ENCODE results near the gene PDE6D.
"Not testable (repeated sequence)": the region's sequence is repeated elsewhere in the genome, so short reads cannot be mapped to it uniquely, and the experiment has no call there.

PDE6D gene

GRCh38 chr2:231718799-231719198 is 62.3 kb downstream of the PDE6D start:
- DNase-seq = no peak

- no peak for DNase-seq
Measured at GRCh38 chr2:231717281-231718171, 63.6 kb downstream of the PDE6D start.

- no peak for DNase-seq
Measured at GRCh38 chr2:231716666-231717280, 64.3 kb downstream of the PDE6D start.

GRCh38 chr2:231715988-231716616 is 65.0 kb downstream of the PDE6D start:
- DNase-seq = no peak

- DNase-seq = no peak
Measured at GRCh38 chr2:231715499-231715837, 65.6 kb downstream of the PDE6D start.

- peak; percentile 58 for DNase-seq
Measured at GRCh38 chr2:231714639-231715498, 66.2 kb downstream of the PDE6D start.

GRCh38 chr2:231713730-231714638 is 67.1 kb downstream of the PDE6D start:
- peak; percentile 57 for DNase-seq

- DNase-seq = not testable (repeated sequence)
Measured at GRCh38 chr2:231713406-231713729, 67.7 kb downstream of the PDE6D start.

GRCh38 chr2:231712451-231713021 is 68.5 kb downstream of the PDE6D start:
- not testable (repeated sequence) for DNase-seq

- no peak for DNase-seq
Measured at GRCh38 chr2:231711677-231712450, 69.2 kb downstream of the PDE6D start.

GRCh38 chr2:231710799-231711676 is 70.0 kb downstream of the PDE6D start:
- peak; percentile 12 for DNase-seq

GRCh38 chr2:231709981-231710798 is 70.9 kb downstream of the PDE6D start:
- DNase-seq = peak; percentile 42

- DNase-seq = no peak
Measured at GRCh38 chr2:231709636-231709980, 71.5 kb downstream of the PDE6D start.

GRCh38 chr2:231708773-231709635 is 72.1 kb downstream of the PDE6D start:
- DNase-seq = peak; percentile 17

GRCh38 chr2:231707927-231708772 is 72.9 kb downstream of the PDE6D start, which contains the start of gene PTMA:
PTMA (plus strand) TSS chr2:231708525; CDS start chr2:231708707, 182 bp downstream.
- DNase-seq = peak; percentile 95

GRCh38 chr2:231707625-231707926 is 73.5 kb downstream of the PDE6D start:
- DNase-seq = no peak
